PFSK-1 (cell line): ENCODE data around the gene ECE1.

Experiments used
- POLR2AphosphoS5 ChIP-seq: IDR thresholded peaks from 2 replicates; pipeline ENCODE4 v1.6.1; 2012; ENCODE audit warnings: low read depth, mild to moderate bottlenecking, control low read depth, low read length, moderate library complexity
- SIN3A ChIP-seq: IDR thresholded peaks from 2 replicates; pipeline ENCODE4 v1.6.1; 2012; ENCODE audit warnings: mild to moderate bottlenecking, low read length, moderate library complexity, borderline replicate concordance; ENCODE audit not compliant: insufficient read depth

GRCh38 chr1:21317035-21317689, 26.9 kb upstream of the ECE1 start:
- TF ChIP-seq POLR2AphosphoS5 (no peak), SIN3A (no peak)
